Measurements from ENCODE around the gene XPR1. TPM values are rescaled to one million over a fixed set of nuclear protein-coding genes. Genes with fewer than 3 reads are reported as not detected.

Gene XPR1
- total RNA-seq, 4 donors from 2014 or later = 17.2 to 28.3 (median 26.6) TPM

- Histone ChIP-seq H3K36me3 (no peaks in the 10 kb centered on the region), H3K4me3 (no peak overlapping the region), H3K9me3 (no peaks in the 10 kb centered on the region), H3K27me3 (no peaks in the 10 kb centered on the region), H3K4me1 (no peaks in the 10 kb centered on the region), H3K27ac (no peak overlapping the region)
- ATAC-seq = no peak
- TF ChIP-seq, protein P1, sequence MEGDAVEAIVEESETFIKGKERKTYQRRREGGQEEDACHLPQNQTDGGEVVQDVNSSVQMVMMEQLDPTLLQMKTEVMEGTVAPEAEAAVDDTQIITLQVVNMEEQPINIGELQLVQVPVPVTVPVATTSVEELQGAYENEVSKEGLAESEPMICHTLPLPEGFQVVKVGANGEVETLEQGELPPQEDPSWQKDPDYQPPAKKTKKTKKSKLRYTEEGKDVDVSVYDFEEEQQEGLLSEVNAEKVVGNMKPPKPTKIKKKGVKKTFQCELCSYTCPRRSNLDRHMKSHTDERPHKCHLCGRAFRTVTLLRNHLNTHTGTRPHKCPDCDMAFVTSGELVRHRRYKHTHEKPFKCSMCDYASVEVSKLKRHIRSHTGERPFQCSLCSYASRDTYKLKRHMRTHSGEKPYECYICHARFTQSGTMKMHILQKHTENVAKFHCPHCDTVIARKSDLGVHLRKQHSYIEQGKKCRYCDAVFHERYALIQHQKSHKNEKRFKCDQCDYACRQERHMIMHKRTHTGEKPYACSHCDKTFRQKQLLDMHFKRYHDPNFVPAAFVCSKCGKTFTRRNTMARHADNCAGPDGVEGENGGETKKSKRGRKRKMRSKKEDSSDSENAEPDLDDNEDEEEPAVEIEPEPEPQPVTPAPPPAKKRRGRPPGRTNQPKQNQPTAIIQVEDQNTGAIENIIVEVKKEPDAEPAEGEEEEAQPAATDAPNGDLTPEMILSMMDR (IDR thresholded peaks at IDR 0.05) = no peak
- TF ChIP-seq POLR2AphosphoS5 (IDR thresholded peaks at IDR 0.05) = no peak
- no peak for TF ChIP-seq POLR2A (IDR thresholded peaks at IDR 0.05)
- no peak for TF ChIP-seq EP300 (IDR thresholded peaks at IDR 0.05)
- WGBS, 2 donors (ENCODE audit: low coverage in 1 of 2) = no CpG with 5 or more reads among the region's 1 CpG
Observed at GRCh38 chr1:180845352-180845751, 213.5 kb downstream of the XPR1 start.

GRCh38 chr1:180848191-180848590, 216.4 kb downstream of the XPR1 start:
- peaks cover 0 to 6% of the 10 kb centered on the region in 2 donors for H3K36me3 ChIP-seq
- H3K4me1 ChIP-seq = no peaks in the 10 kb centered on the region
- TF ChIP-seq, protein P1 (IDR thresholded peaks at IDR 0.05) = no peak
- TF ChIP-seq POLR2A (IDR thresholded peaks at IDR 0.05) = no peak
- TF ChIP-seq POLR2AphosphoS5 (IDR thresholded peaks at IDR 0.05) = no peak
- no peak for TF ChIP-seq EP300 (IDR thresholded peaks at IDR 0.05)
- H3K27me3 ChIP-seq = no peaks in the 10 kb centered on the region
- ATAC-seq = no peak
- H3K27ac ChIP-seq = no peak overlapping the region
- no peak overlapping the region for H3K4me3 ChIP-seq
- no peaks in the 10 kb centered on the region for H3K9me3 ChIP-seq

GRCh38 chr1:180849031-180849775, 217.4 kb downstream of the XPR1 start:
- no peak for ATAC-seq
- TF ChIP-seq EP300 (IDR thresholded peaks at IDR 0.05) = no peak
- TF ChIP-seq, protein P1 (IDR thresholded peaks at IDR 0.05) = no peak
- TF ChIP-seq POLR2AphosphoS5 (IDR thresholded peaks at IDR 0.05) = no peak
- TF ChIP-seq POLR2A (IDR thresholded peaks at IDR 0.05) = no peak
- WGBS, 2 donors (ENCODE audit: low coverage in 1 of 2) = 83 to 90% methylated on average over 6 of the region's 6 CpGs

GRCh38 chr1:180851995-180852887, 220.4 kb downstream of the XPR1 start:
- peaks cover 0 to 8% (median 0%) of the 10 kb centered on the region in 3 donors for H3K4me1 ChIP-seq
- 92 to 96% methylated on average over 8 of the region's 8 CpGs for WGBS, 2 donors (ENCODE audit: low coverage in 1 of 2)
- no peak for TF ChIP-seq POLR2A (IDR thresholded peaks at IDR 0.05)
- TF ChIP-seq, protein P1 (IDR thresholded peaks at IDR 0.05) = no peak
- no peak for TF ChIP-seq POLR2AphosphoS5 (IDR thresholded peaks at IDR 0.05)
- no peak for TF ChIP-seq EP300 (IDR thresholded peaks at IDR 0.05)
- no peaks in the 10 kb centered on the region for H3K9me3 ChIP-seq
- H3K27ac ChIP-seq = no peak overlapping the region
- peaks cover 0 to 6% of the 10 kb centered on the region in 2 donors for H3K36me3 ChIP-seq
- no peaks in the 10 kb centered on the region for H3K27me3 ChIP-seq
- H3K4me3 ChIP-seq = no peak overlapping the region
- no peak for ATAC-seq

More at GRCh38 chr1:180849031-180849775, 217.4 kb downstream of the XPR1 start:
- Histone ChIP-seq H3K4me3 (no peak overlapping the region), H3K27me3 (no peaks in the 10 kb centered on the region), H3K27ac (no peak overlapping the region), H3K4me1 (peaks cover 0 to 5% (median 0%) of the 10 kb centered on the region in 3 donors), H3K36me3 (peaks cover 0 to 6% of the 10 kb centered on the region in 2 donors), H3K9me3 (no peaks in the 10 kb centered on the region)

Data from gastroesophageal sphincter (tissue), 4 donors.